ENCODE data around the gene ATP2B2. TPM values are rescaled to one million over a fixed set of nuclear protein-coding genes. Genes with fewer than 3 reads are reported as not detected.

ATP2B2 gene
- total RNA-seq, 4 donors from 2014 or later = 0.86 to 2.2 (median 1.0) TPM; not detected in 1

Other genes with a start within 250 kb of the ATP2B2 start
- under 1 TPM in 1 of 4 donors, not detected in 3; 0.80 TPM for gene GHRL, start 212.6 kb downstream of the ATP2B2 start, total RNA-seq
- gene SEC13, start 184.5 kb downstream of the ATP2B2 start, total RNA-seq = 100 to 1,000 TPM; 104 to 137 (median 118) TPM